ENCODE results near the gene ZCCHC17. TPM values are rescaled to one million over a fixed set of nuclear protein-coding genes. Genes with fewer than 3 reads are reported as not detected.
A peak's percentile ranks its signal among the peaks of the same experiment; 100 is the strongest.
"Not testable (repeated sequence)": the region's sequence is repeated elsewhere in the genome, so short reads cannot be mapped to it uniquely, and the experiment has no call there.

Gene ZCCHC17
- total RNA-seq, 2 experiments from 2014 or later, result 23.6 to 24.4 TPM

DNA sequence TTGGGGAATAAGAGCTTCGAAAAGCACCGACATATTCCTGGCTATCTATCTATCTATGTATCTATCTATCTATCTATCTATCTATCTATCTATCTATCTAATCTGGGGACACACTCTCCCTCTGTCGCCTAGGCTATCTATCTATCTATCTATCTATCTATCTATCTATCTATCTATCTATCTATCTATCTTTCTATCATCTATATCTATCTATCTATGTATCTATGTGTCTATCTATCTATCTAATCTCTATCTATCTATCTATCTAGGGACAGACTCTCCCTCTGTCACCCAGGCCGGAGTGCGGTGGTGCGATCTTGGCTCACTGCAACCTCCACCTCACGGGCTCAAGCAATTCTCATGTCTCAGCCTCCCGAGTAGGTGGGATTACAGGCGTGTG is 14.4 kb upstream of the ZCCHC17 start:
- ATAC-seq (ENCODE audit: low read depth); H3K9me3 Mint-ChIP-seq; H3K27ac Mint-ChIP-seq; H3K4me1 Mint-ChIP-seq; DNase-seq; H3K4me3 Mint-ChIP-seq; POLR2A ChIA-PET; H3K27me3 Mint-ChIP-seq: not testable (repeated sequence)
- peaks cover 41% of the 10 kb centered on the region for H3K36me3 Mint-ChIP-seq

DNA sequence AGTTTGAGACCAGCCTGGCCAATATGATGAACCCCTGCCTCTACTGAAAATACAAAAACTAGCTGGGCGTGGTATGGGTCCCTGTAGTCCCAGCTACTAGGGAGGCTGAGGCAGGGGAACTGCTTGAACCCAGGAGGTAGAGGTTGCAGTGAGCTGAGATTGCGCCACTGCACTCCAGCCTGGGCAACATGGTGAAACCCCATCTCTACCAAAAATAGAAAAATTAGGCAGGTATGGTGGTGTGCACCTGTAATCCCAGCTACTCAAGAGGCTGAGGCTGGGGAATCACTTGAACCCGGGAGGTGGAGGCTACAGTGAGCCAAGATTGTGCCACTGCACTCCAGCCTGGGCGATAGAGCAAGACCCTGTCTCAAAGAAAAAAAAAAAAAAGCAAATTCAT is 9.0 kb upstream of the ZCCHC17 start:
- not testable (repeated sequence) for ATAC-seq (ENCODE audit: low read depth); H3K4me3 Mint-ChIP-seq; H3K27ac Mint-ChIP-seq; H3K4me1 Mint-ChIP-seq; H3K27me3 Mint-ChIP-seq; H3K9me3 Mint-ChIP-seq
- DNase-seq, result peak; percentile 44
- POLR2A ChIA-PET, result interaction anchor here (1.0 kb wide), 1 partner anchor 9 kb away, joined by 5 read pairs; the partner anchor contains the start of genes SNRNP40 and ZCCHC17
- peaks cover 25% of the 10 kb centered on the region for H3K36me3 Mint-ChIP-seq

DNA sequence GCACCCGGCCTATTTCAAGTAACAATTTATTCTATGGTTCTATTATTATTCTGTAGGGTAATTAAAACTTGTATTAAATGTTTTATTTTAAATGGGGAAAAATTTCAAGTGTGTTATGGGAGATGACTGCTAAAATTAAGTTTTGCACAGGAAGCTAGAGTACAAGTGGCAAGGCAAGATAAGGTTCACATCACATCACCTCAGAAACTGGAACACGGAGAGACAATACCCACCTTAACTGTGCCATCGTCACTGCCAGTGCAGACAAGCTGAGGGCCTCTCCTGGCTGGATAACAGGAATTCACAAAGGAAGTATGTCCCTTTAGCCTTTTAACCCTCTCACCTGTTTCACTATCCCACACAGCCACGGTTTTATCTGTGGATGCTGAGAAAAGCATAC is 7.8 kb upstream of the ZCCHC17 start:
- ATAC-seq (ENCODE audit: low read depth), result no peak
- H3K36me3 Mint-ChIP-seq, result peaks cover 22% of the 10 kb centered on the region
- H3K27ac Mint-ChIP-seq, result peak overlapping the region; percentile 47
- DNase-seq, result no peak
- POLR2A ChIA-PET, result no interaction called here
- peaks cover 3% of the 10 kb centered on the region for H3K4me1 Mint-ChIP-seq
- no peaks in the 10 kb centered on the region for H3K27me3 Mint-ChIP-seq
- H3K9me3 Mint-ChIP-seq, result no peaks in the 10 kb centered on the region
- no peak overlapping the region for H3K4me3 Mint-ChIP-seq

DNA sequence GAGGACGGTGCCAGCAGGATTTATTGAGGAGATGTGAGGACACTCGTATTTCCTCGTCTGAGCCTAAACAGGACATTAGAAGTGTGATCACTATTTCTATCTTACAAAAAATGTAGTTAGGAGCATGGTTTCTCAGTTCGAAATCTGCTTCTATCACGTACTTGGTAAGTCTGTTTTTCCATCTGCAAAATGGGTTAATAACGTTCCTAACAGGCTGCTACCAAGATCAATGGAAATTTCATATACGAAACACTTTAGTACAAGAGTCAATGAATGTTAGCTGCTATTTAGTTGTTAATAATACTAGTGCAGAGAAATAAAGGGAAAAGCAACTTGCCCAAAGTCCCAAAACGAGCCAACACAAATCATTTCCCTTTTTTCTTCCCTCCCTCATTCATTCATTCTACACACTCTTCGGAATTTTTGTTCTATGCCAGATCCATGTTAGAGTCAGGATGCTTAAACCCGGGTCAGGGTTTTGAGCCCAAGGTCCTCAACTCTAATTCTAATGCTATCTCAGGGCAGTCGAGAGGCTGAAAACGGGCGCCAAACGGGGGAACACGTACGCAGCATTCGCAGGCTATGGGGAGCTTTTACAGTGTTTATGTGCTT is 852 bp upstream of the ZCCHC17 start:
- Mint-ChIP-seq H3K27ac (no peak overlapping the region), H3K9me3 (no peaks in the 10 kb centered on the region), H3K27me3 (no peaks in the 10 kb centered on the region), H3K36me3 (peaks cover 21% of the 10 kb centered on the region), H3K4me1 (peaks cover 28% of the 10 kb centered on the region), H3K4me3 (no peak overlapping the region)
- ATAC-seq (ENCODE audit: low read depth) (no peak), DNase-seq (no peak)
- POLR2A ChIA-PET, result interaction anchor here (0.5 to 1.5 kb wide), 9 partner anchors 8 to 719 kb away, joined by 3 to 6 read pairs (median 4); partner anchors contain the start of gene PEF1

DNA sequence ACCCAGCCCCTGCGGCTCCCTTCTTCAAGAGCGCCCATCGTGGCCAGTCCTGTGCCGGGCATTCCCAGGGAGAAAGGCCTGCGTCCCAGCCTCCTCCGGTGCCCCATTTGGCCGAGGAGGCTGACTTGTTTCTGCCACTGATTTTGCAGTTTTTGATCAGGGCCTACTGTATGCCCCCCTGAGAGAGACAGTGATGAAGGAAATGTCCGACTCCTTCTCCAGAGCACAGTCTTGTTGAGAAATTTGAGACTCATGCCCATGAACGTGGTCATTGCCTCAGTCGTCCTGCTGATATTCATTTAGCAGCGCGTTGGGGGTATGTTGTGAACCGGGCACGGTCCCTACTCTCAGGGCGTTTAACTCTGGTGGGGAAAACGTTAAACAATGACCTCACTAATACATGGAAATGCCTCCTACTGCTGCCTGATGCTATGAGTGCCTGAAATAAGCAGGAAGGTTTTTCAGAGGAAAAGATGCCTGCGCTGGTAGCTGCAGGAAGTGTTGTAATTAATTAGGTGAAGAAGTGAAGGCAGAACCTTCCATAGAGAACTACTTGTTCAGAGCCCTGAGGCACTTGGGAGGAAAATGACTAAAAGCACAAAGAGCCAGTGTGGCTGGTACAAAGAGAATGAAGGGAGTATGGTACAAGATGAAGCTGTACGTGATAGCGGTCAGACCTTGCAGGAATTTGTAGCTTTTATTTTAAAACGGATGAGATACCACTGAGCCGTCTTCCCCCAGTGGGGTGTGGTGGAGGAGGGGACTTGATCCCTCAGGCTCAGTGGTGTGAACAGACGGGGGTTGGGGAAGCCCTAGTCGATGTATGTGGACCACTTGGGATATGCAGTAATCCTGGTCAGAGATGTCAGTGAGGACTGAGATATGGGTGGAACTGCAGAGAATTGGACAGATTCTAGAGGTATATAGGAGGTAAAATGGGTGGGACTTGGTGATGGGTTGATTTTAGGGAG is 730 bp downstream of the ZCCHC17 start:
- no peak for DNase-seq
- Mint-ChIP-seq H3K4me3 (no peak overlapping the region), H3K27me3 (no peaks in the 10 kb centered on the region), H3K36me3 (peaks cover 19% of the 10 kb centered on the region), H3K27ac (no peak overlapping the region), H3K4me1 (peaks cover 30% of the 10 kb centered on the region), H3K9me3 (no peaks in the 10 kb centered on the region)
- no peak for ATAC-seq (ENCODE audit: low read depth)
- POLR2A ChIA-PET, result interaction anchor here (0.6 to 1.5 kb wide), 8 partner anchors 9 to 717 kb away, joined by 3 to 6 read pairs (median 4); partner anchors contain the start of gene PEF1

DNA sequence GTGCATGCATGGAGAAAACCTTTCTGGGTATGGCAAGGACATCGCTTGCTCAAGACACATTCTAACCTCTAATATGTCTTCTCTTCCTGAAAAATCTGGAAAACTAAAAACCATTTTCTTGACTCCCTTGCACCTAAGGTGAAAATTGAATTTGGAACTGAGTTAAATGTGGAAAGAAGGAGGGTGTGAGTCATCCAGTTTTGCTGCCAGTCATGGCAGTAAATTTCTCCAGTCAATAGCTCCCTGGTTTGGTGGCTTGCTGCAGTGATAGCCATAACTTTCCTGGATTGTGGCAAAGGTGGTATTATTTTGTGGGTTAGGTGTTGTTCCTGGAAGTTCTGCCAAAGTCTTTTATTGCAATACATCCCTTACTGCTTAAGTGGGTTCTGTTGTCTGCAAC is 2.5 kb downstream of the ZCCHC17 start:
- Mint-ChIP-seq H3K9me3 (no peaks in the 10 kb centered on the region), H3K4me3 (peak overlapping the region; percentile 18), H3K27ac (no peak overlapping the region), H3K36me3 (peaks cover 14% of the 10 kb centered on the region), H3K27me3 (no peaks in the 10 kb centered on the region), H3K4me1 (peaks cover 28% of the 10 kb centered on the region)
- DNase-seq (no peak), ATAC-seq (ENCODE audit: low read depth) (no peak)
- POLR2A ChIA-PET, result no interaction called here

DNA sequence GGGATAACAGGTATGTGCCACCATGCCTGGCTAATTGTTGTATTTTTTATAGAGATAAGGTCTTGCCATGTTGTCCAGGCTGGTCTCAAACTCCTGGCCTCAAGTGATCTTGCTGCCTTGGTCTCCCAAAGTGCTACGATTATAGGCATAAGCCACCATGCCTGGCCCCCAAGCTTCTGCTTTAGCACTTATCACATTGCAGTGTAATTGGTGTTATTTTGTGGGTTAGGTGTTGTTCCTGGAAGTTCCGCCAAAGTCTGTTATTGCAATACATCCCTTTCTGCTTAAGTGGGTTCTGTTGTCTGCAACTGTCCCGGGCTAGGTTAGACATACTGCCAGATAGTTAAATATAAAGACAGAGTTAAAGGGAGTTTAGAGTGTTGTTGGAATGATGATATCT is 3.4 kb downstream of the ZCCHC17 start:
- ATAC-seq (ENCODE audit: low read depth) (no peak), DNase-seq (no peak)
- no peak overlapping the region for H3K4me3 Mint-ChIP-seq
- no peak overlapping the region for H3K27ac Mint-ChIP-seq
- H3K36me3 Mint-ChIP-seq, result peaks cover 14% of the 10 kb centered on the region
- POLR2A ChIA-PET, result no interaction called here
- H3K9me3 Mint-ChIP-seq, result no peaks in the 10 kb centered on the region
- H3K27me3 Mint-ChIP-seq, result no peaks in the 10 kb centered on the region
- H3K4me1 Mint-ChIP-seq, result peaks cover 24% of the 10 kb centered on the region

DNA sequence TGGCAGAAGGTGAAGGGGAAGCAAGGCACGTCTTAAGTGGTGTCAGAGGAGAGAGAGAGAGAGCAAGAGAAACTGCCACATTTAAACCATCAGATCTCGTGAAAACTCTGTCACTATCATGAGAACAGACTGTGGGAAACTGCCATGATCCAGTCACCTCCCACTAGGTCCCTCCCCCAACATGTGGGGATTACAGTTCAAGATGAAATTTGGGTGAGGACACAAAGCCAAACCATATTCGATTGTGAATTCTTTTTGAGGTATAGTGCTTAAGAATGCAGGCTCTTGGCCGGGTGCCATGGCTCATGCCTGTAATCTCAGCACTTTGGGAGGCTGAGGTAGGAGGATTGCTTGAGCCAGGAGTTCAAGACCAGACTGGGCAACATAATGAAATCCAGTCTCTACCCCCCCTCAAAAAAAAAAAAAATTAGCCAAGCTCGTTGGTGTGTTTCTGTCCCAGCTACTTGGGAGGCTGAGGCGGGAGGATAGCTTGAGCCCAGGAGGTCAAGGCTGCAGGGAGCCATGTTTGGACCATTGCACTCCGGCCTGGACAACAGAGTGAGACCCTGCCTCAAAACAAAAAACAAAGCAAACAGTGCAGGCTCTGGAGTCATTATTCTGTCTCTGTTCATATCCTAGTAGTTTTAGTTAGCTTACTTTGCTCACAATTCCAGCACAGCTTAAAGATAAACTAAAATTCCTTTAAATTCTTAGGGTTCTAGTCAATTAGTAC is 6.0 kb downstream of the ZCCHC17 start:
- H3K9me3 Mint-ChIP-seq, result no peaks in the 10 kb centered on the region
- DNase-seq, result no peak
- H3K4me3 Mint-ChIP-seq, result no peak overlapping the region
- POLR2A ChIA-PET, result no interaction called here
- no peak for ATAC-seq (ENCODE audit: low read depth)
- no peaks in the 10 kb centered on the region for H3K27me3 Mint-ChIP-seq
- peaks cover 20% of the 10 kb centered on the region for H3K4me1 Mint-ChIP-seq
- H3K27ac Mint-ChIP-seq, result no peak overlapping the region
- peaks cover 17% of the 10 kb centered on the region for H3K36me3 Mint-ChIP-seq

DNA sequence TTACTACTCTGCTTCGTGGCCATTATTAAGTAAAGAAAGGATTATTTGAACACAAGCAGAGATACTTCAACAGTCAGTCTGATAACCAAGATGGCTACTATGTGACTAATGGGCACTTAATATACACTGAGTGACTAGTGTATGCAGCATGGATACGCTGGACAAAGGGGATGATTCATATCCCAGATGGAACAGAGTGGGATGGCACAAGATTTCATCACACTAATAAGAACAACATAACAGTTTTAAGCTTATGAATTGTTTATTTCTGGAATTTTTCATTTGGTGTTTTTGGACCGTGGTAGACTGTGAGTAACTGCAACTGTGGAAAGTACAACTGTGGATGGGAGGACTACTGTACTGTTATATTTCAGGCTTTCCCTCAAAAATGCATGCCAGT is 9.4 kb downstream of the ZCCHC17 start:
- no peaks in the 10 kb centered on the region for H3K9me3 Mint-ChIP-seq
- ATAC-seq (ENCODE audit: low read depth) (no peak), DNase-seq (no peak)
- H3K27me3 Mint-ChIP-seq, result no peaks in the 10 kb centered on the region
- H3K4me3 Mint-ChIP-seq, result no peak overlapping the region
- peaks cover 14% of the 10 kb centered on the region for H3K36me3 Mint-ChIP-seq
- H3K4me1 Mint-ChIP-seq, result peaks cover 9% of the 10 kb centered on the region
- POLR2A ChIA-PET, result no interaction called here
- no peak overlapping the region for H3K27ac Mint-ChIP-seq

DNA sequence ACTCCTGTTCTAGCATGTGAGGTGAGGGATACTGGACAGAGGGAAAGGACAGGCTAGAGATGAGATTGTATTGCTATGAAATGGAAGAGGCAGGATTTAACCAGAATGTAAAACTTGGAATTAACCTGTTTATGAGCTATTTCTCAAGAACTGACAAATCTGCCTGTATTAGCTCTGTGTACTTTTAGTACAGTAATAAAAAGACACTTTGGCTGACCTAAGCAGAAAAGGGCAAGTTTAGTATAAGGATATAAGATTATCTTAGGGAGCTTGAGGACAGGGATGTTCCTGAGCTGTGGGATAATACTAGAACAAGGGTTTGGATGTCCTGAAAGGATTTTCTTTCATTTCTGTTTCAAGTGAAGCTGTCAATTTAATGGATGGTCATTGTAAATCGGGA is 11.2 kb downstream of the ZCCHC17 start:
- H3K27me3 Mint-ChIP-seq, result no peaks in the 10 kb centered on the region
- H3K9me3 Mint-ChIP-seq, result no peaks in the 10 kb centered on the region
- ATAC-seq (ENCODE audit: low read depth) (no peak), DNase-seq (no peak)
- no peak overlapping the region for H3K27ac Mint-ChIP-seq
- peaks cover 8% of the 10 kb centered on the region for H3K4me1 Mint-ChIP-seq
- POLR2A ChIA-PET, result interaction anchor here (1.1 kb wide), 1 partner anchor 23 kb away, joined by 3 read pairs; no protein-coding TSS in a partner anchor
- H3K4me3 Mint-ChIP-seq, result no peak overlapping the region
- peaks cover 21% of the 10 kb centered on the region for H3K36me3 Mint-ChIP-seq

DNA sequence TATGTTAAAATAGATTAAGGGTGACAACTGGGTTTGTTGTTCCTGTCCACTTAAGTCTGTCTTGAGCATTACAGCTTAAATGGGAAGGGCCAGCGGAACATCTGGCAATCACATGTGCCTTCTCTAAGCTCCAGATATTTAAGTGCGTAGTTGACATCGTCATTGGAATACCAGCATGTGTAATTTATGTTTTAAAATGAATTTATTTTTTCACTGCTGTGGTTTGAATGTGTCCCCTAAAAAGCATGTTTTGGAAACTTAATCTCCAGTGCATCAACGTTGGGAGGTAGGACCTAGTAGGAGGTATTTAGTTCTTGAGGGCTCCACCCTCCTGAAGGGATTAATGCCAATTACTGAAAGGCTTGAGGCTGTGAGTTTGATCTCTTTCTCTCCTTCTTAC is 13.4 kb downstream of the ZCCHC17 start:
- Mint-ChIP-seq H3K9me3 (no peaks in the 10 kb centered on the region), H3K4me3 (no peak overlapping the region), H3K27me3 (no peaks in the 10 kb centered on the region), H3K36me3 (peaks cover 24% of the 10 kb centered on the region), H3K4me1 (peaks cover 8% of the 10 kb centered on the region), H3K27ac (no peak overlapping the region)
- ATAC-seq (ENCODE audit: low read depth) (no peak), DNase-seq (no peak)
- POLR2A ChIA-PET, result no interaction called here

DNA sequence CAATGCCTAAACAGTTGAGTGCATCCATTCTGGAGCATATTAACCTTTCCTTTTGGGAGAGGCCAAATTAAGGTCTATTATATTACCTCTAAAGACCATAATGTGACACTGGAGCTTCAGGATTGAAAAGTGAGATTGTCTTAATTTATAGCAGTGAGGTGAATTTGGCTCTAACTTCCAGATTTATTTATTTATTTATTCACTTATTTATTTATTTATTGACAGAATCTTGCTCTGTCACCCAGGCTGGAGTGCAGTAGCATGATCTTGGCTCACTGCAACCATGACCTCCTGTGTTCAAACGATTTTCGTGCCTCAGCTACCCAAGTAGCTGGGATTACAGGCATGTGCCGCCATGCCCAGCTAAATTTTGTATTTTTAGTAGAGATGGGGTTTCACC is 19.1 kb downstream of the ZCCHC17 start:
- POLR2A ChIA-PET, result no interaction called here
- no peaks in the 10 kb centered on the region for H3K27me3 Mint-ChIP-seq
- peaks cover 23% of the 10 kb centered on the region for H3K36me3 Mint-ChIP-seq
- H3K4me3 Mint-ChIP-seq, result no peak overlapping the region
- no peaks in the 10 kb centered on the region for H3K9me3 Mint-ChIP-seq
- no peaks in the 10 kb centered on the region for H3K4me1 Mint-ChIP-seq
- DNase-seq (no peak), ATAC-seq (ENCODE audit: low read depth) (no peak)
- H3K27ac Mint-ChIP-seq, result no peak overlapping the region

DNA sequence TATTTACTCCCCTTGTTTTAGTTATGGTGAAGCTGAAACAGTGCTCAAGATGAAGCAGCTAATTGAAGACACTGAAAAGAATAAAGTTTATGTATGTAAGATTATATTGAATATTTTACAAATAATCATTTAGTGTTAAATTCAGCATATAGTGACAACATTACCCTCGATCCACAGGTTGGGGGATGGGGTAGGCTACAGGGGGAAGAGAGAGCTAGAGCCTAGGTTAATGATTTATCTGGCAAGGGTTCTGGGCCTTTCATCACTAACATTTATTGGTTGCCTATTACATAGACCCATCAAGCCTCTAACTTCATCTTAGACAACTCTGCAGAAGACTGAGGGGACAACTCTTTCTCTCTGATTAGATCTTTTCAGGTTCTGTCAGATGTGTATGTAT is 21.3 kb downstream of the ZCCHC17 start:
- DNase-seq (no peak), ATAC-seq (ENCODE audit: low read depth) (no peak)
- H3K27me3 Mint-ChIP-seq, result no peaks in the 10 kb centered on the region
- POLR2A ChIA-PET, result no interaction called here
- H3K4me3 Mint-ChIP-seq, result no peak overlapping the region
- H3K36me3 Mint-ChIP-seq, result peaks cover 21% of the 10 kb centered on the region
- no peaks in the 10 kb centered on the region for H3K9me3 Mint-ChIP-seq
- no peak overlapping the region for H3K27ac Mint-ChIP-seq
- H3K4me1 Mint-ChIP-seq, result no peaks in the 10 kb centered on the region

All from activated naive CD8-positive, alpha-beta T cell treated with anti-CD3 and anti-CD28 coated beads, Interleukin-2, amount 10 ng/mL, durations not matched to agents 7 days and 5 days (primary cell).